Activated CD8-positive, alpha-beta memory T cell treated with anti-CD3 and anti-CD28 coated beads, Interleukin-2, amount 50 U/mL, for 24 hours (primary cell): ENCODE results near the gene PIP5K1C.

ENCODE experiments used
- DNase-seq: peaks from one replicate; pipeline ENCODE4 v3.0.0-alpha.2; 2020; ENCODE audit errors: extremely low read depth

Gene PIP5K1C

GRCh38 chr19:3625996-3626472, 74.2 kb downstream of the PIP5K1C start:
- DNase-seq, result no peak

- DNase-seq, result no peak
Measured at GRCh38 chr19:3623716-3624115, 76.6 kb downstream of the PIP5K1C start.

GRCh38 chr19:3622224-3622623, 78.0 kb downstream of the PIP5K1C start:
- no peak for DNase-seq

GRCh38 chr19:3621689-3622088, 78.6 kb downstream of the PIP5K1C start:
- DNase-seq, result no peak

- DNase-seq, result no peak
Measured at GRCh38 chr19:3620817-3621547, 79.3 kb downstream of the PIP5K1C start.

GRCh38 chr19:3620145-3620816, 80.0 kb downstream of the PIP5K1C start:
- DNase-seq, result no peak

- no peak for DNase-seq
Measured at GRCh38 chr19:3619631-3620012, 80.6 kb downstream of the PIP5K1C start.

GRCh38 chr19:3618811-3619630, 81.2 kb downstream of the PIP5K1C start:
- no peak for DNase-seq

- no peak for DNase-seq
Measured at GRCh38 chr19:3618144-3618810, 82.0 kb downstream of the PIP5K1C start.

GRCh38 chr19:3617463-3617862, 82.8 kb downstream of the PIP5K1C start:
- DNase-seq, result no peak

GRCh38 chr19:3615524-3616135, 84.6 kb downstream of the PIP5K1C start:
- no peak for DNase-seq

- no peak for DNase-seq
Measured at GRCh38 chr19:3614858-3615505, 85.3 kb downstream of the PIP5K1C start.

- DNase-seq, result no peak
Measured at GRCh38 chr19:3613818-3614661, 86.2 kb downstream of the PIP5K1C start.

- no peak for DNase-seq
Measured at GRCh38 chr19:3612901-3613741, 87.1 kb downstream of the PIP5K1C start.

GRCh38 chr19:3612330-3612729, 87.9 kb downstream of the PIP5K1C start:
- DNase-seq, result no peak

GRCh38 chr19:3611841-3612240, 88.4 kb downstream of the PIP5K1C start:
- DNase-seq, result no peak

GRCh38 chr19:3610745-3611717, 89.2 kb downstream of the PIP5K1C start:
- DNase-seq, result no peak
